ENCODE data around the gene NETO1. TPM values are rescaled to one million over a fixed set of nuclear protein-coding genes. Genes with fewer than 3 reads are reported as not detected.

NETO1 gene
- total and polyA plus RNA-seq, 2 of the 13 experiments (the other 11 are each of a cell fraction or from before 2014, with no cell fraction given) = not detected

- no peak overlapping the region for H3K9ac ChIP-seq (ENCODE audit: insufficient read depth, low read depth, low read length)
- H2AFZ ChIP-seq (ENCODE audit: low read length) = no peak overlapping the region
- H3K27ac ChIP-seq (ENCODE audit: extremely low read length, insufficient read depth, low read length) = no peak overlapping the region
- H3K4me1 ChIP-seq (ENCODE audit: insufficient read depth, low read length) = no peaks in the 10 kb centered on the region
- ATAC-seq (no peak), FAIRE-seq (no peak), DNase-seq (ENCODE audit: low spot score) (no peak)
- H4K20me1 ChIP-seq (ENCODE audit: insufficient read depth, low read length) = no peaks in the 10 kb centered on the region
- BruUV-seq (replicated peaks) = no TSS peak
- H3K27me3 ChIP-seq (ENCODE audit: control insufficient read depth in 1 of 2, insufficient read depth in 2 of 2, low read length in 2 of 2) = no peaks in the 10 kb centered on the region
- no peak overlapping the region for H3K4me2 ChIP-seq (ENCODE audit: low read depth, low read length)
- H3K79me2 ChIP-seq (ENCODE audit: insufficient read depth, low read length) = no peaks in the 10 kb centered on the region
- ChIA-PET CTCF (ENCODE audit: low intra/inter-chr PET ratio, low total read pairs) (no interaction called here), POLR2A (no interaction called here)
- no peaks in the 10 kb centered on the region for H3K36me3 ChIP-seq (replicated peaks in 1 of 2; ENCODE audit: control insufficient read depth in 1 of 2, insufficient read depth in 2 of 2, low read length in 2 of 2)
- 3% methylated on average over 3 of the region's 3 CpGs for WGBS (ENCODE audit: low lambda C conversion rate)
- no peak overlapping the region for H3K4me3 ChIP-seq (replicated peaks in 1 of 3; ENCODE audit: insufficient read depth in 1 of 3, low read depth in 2 of 3, low read length in 3 of 3)
- H3K9me3 ChIP-seq (ENCODE audit: low read length) = no peaks in the 10 kb centered on the region
- in situ Hi-C loops (cut with HindIII; ENCODE audit: extremely low pct_ligation_motif_present, low pct_unique_long_range_greater_than_20kb) = no loop called here
- TF ChIP-seq ZSCAN29 (CRISPR knock-in tag; conservative IDR thresholded peaks at IDR 0.05) = no peak
- TF ChIP-seq ZNF331 (CRISPR knock-in tag; IDR thresholded peaks at IDR 0.05) = no peak
- TF ChIP-seq ZNF543 (CRISPR knock-in tag; IDR thresholded peaks at IDR 0.05) = no peak
- TF ChIP-seq SP1 (IDR thresholded peaks at IDR 0.05) = no peak
- TF ChIP-seq SP1 (CRISPR knock-in tag; IDR thresholded peaks at IDR 0.05) = no peak
- TF ChIP-seq ZNF512 (CRISPR knock-in tag; IDR thresholded peaks at IDR 0.05) = no peak
- TF ChIP-seq HNF1A (IDR thresholded peaks at IDR 0.05; ENCODE audit: low read depth) = no peak
- no peak for TF ChIP-seq HNF1A (CRISPR knock-in tag; IDR thresholded peaks at IDR 0.05; ENCODE audit: borderline replicate concordance)
- TF ChIP-seq ZNF83 (CRISPR knock-in tag; IDR thresholded peaks at IDR 0.05; ENCODE audit: borderline replicate concordance) = no peak
- TF ChIP-seq MED13 (CRISPR knock-in tag; IDR thresholded peaks at IDR 0.05) = no peak
- no peak for TF ChIP-seq HNF4G (IDR thresholded peaks at IDR 0.05; ENCODE audit: borderline replicate concordance, low read depth, low read length)
- no peak for TF ChIP-seq HNF4G (CRISPR knock-in tag; IDR thresholded peaks at IDR 0.05; ENCODE audit: borderline replicate concordance, low read depth)
- no peak for TF ChIP-seq TGIF2 (CRISPR knock-in tag; IDR thresholded peaks at IDR 0.05)
- TF ChIP-seq ZNF501 (CRISPR knock-in tag; IDR thresholded peaks at IDR 0.05) = no peak
- no peak for TF ChIP-seq MXD3 (CRISPR knock-in tag; IDR thresholded peaks at IDR 0.05)
- TF ChIP-seq CREB1 (IDR thresholded peaks at IDR 0.05) = no peak
- no peak for TF ChIP-seq CREB1 (CRISPR knock-in tag; IDR thresholded peaks at IDR 0.05)
- intact Hi-C loops (cut with micrococcal nuclease; ENCODE audit: unreplicated experiment) = no loop called here
These were observed 18.1 kb downstream of the NETO1 start for GRCh38 chr18:72849671-72850070.

All from HepG2 (cell line).